MCF 10A (cell line): ENCODE results near the gene CXorf38. TPM values are rescaled to one million over a fixed set of nuclear protein-coding genes. Genes with fewer than 3 reads are reported as not detected.

Source experiments
- BruUV-seq: library from RNA; stranded (reverse); fragments of 400-500 nt; replicated peaks from 2 replicates; lab custom pipeline; 2021; lab: Mats Ljungman, UMichigan
- CTCF ChIA-PET: fragments of 300-600 bp; sonication (Branson Sonifier 250); formaldehyde crosslinking; extraction: SDS; loops from one replicate; lab custom pipeline; 2021; ENCODE audit warnings: antibody characterized with exemption, inconsistent platforms; lab: Yijun Ruan, JAX
- POLR2A ChIA-PET: fragments of 300-600, 350-650 bp; sonication (Branson Sonifier 250); formaldehyde crosslinking; extraction: SDS; loops from one replicate; lab custom pipeline; 2020; ENCODE audit warnings: antibody characterized with exemption, inconsistent platforms; lab: Yijun Ruan, JAX
- DNase-seq: peaks from one replicate; pipeline ENCODE4 v3.0.0-alpha.2; 2018; ENCODE audit not compliant: unreplicated experiment
- H3K27ac Mint-ChIP-seq: one replicate; pipeline ENCODE4 v1.8.0; 2022; ENCODE audit warnings: mild to moderate bottlenecking, low read depth, mixed read lengths; ENCODE audit not compliant: unreplicated experiment
- H3K27me3 Mint-ChIP-seq: one replicate; pipeline ENCODE4 v1.8.0; 2022; ENCODE audit warnings: mixed read lengths; ENCODE audit not compliant: insufficient read depth, unreplicated experiment
- H3K36me3 Mint-ChIP-seq: one replicate; pipeline ENCODE4 v1.8.0; 2022; ENCODE audit warnings: mild to moderate bottlenecking, moderate library complexity, mixed read lengths; ENCODE audit not compliant: insufficient read depth, unreplicated experiment
- H3K4me1 Mint-ChIP-seq: one replicate; pipeline ENCODE4 v1.8.0; 2022; ENCODE audit warnings: mixed read lengths; ENCODE audit not compliant: insufficient read depth, unreplicated experiment
- H3K4me3 Mint-ChIP-seq: one replicate; pipeline ENCODE4 v1.8.0; 2022; ENCODE audit warnings: mild to moderate bottlenecking, moderate library complexity, mixed read lengths; ENCODE audit not compliant: unreplicated experiment
- H3K9me3 Mint-ChIP-seq: one replicate; pipeline ENCODE4 v1.8.0; 2022; ENCODE audit warnings: mixed read lengths; ENCODE audit not compliant: unreplicated experiment
- CTCF ChIP-seq: fragments of 200-600 bp; IDR thresholded peaks from one replicate; pipeline ENCODE4 v1.8.0; 2022; ENCODE audit warnings: antibody characterized with exemption, mild to moderate bottlenecking; ENCODE audit not compliant: unreplicated experiment
- intact Hi-C: fragments of 100-400 bp; cut with micrococcal nuclease; formaldehyde crosslinking; loops from 2 replicates; pipeline ENCODE4 v1.14.1; 2022
- total RNA-seq: library from RNA; stranded (reverse); gene quantifications from 2 replicates; pipeline ENCODE4 v1.2.3, GENCODE V29; 2022

The CXorf38 gene
- total RNA-seq, 1 experiment from 2014 or later = 21.4 TPM

- TF ChIP-seq CTCF = no peak
- Mint-ChIP-seq H3K4me1 (peaks cover 7% of the 10 kb centered on the region), H3K36me3 (peaks cover 38% of the 10 kb centered on the region), H3K9me3 (no peaks in the 10 kb centered on the region), H3K27ac (no peak overlapping the region), H3K27me3 (peaks cover 61% of the 10 kb centered on the region), H3K4me3 (no peak overlapping the region)
- ChIA-PET POLR2A (no interaction called here), CTCF (interaction anchor here (0.6 to 1.4 kb wide), 2 partner anchors 14 to 478 kb away, joined by 3 to 8 read pairs; no protein-coding TSS in a partner anchor)
- DNase-seq = no peak
- no TSS peak for BruUV-seq
- intact Hi-C loops = no loop called here
Observed at GRCh38 chrX:40637687-40638086, 9.7 kb downstream of the CXorf38 start.

GRCh38 chrX:40632199-40632598 is 15.2 kb downstream of the CXorf38 start:
- H3K9me3 Mint-ChIP-seq = no peaks in the 10 kb centered on the region
- H3K4me3 Mint-ChIP-seq = no peak overlapping the region
- H3K27ac Mint-ChIP-seq = no peak overlapping the region
- CTCF ChIA-PET = interaction anchor here (1.7 kb wide), 1 partner anchor 11 kb away, joined by 4 read pairs; no protein-coding TSS in a partner anchor
- H3K4me1 Mint-ChIP-seq = no peaks in the 10 kb centered on the region
- no peak for TF ChIP-seq CTCF
- H3K36me3 Mint-ChIP-seq = peaks cover 45% of the 10 kb centered on the region
- intact Hi-C loops = no loop called here
- peaks cover 75% of the 10 kb centered on the region for H3K27me3 Mint-ChIP-seq
- DNase-seq = no peak
- BruUV-seq = no TSS peak
- POLR2A ChIA-PET = no interaction called here

- Mint-ChIP-seq H3K4me3 (no peak overlapping the region), H3K27me3 (peaks cover 68% of the 10 kb centered on the region), H3K9me3 (no peaks in the 10 kb centered on the region), H3K4me1 (no peaks in the 10 kb centered on the region), H3K27ac (no peak overlapping the region), H3K36me3 (peaks cover 18% of the 10 kb centered on the region)
- ChIA-PET CTCF (no interaction called here), POLR2A (no interaction called here)
- BruUV-seq = no TSS peak
- no peak for DNase-seq
- no peak for TF ChIP-seq CTCF
- intact Hi-C loops = no loop called here
Observed at GRCh38 chrX:40628506-40628905, 18.9 kb downstream of the CXorf38 start.

- H3K27ac Mint-ChIP-seq = no peak overlapping the region
- H3K4me1 Mint-ChIP-seq = no peaks in the 10 kb centered on the region
- TF ChIP-seq CTCF = no peak
- no peaks in the 10 kb centered on the region for H3K9me3 Mint-ChIP-seq
- intact Hi-C loops = no loop called here
- peaks cover 63% of the 10 kb centered on the region for H3K27me3 Mint-ChIP-seq
- ChIA-PET POLR2A (interaction anchor here (0.6 kb wide), 1 partner anchor 1249 kb away, joined by 3 read pairs; no protein-coding TSS in a partner anchor), CTCF (interaction anchor here (0.8 kb wide), 1 partner anchor 581 kb away, joined by 3 read pairs; no protein-coding TSS in a partner anchor)
- H3K36me3 Mint-ChIP-seq = peaks cover 10% of the 10 kb centered on the region
- H3K4me3 Mint-ChIP-seq = no peak overlapping the region
- DNase-seq = no peak
- no TSS peak for BruUV-seq
Observed at GRCh38 chrX:40625294-40625693, 22.1 kb downstream of the CXorf38 start.
